A172 (cell line): ENCODE data around the gene TDRD5. TPM values are rescaled to one million over a fixed set of nuclear protein-coding genes. Genes with fewer than 3 reads are reported as not detected.
"Not testable (repeated sequence)": the region's sequence is repeated elsewhere in the genome, so short reads cannot be mapped to it uniquely, and the experiment has no call there.

Experiments
- DNase-seq: peaks from one replicate; pipeline ENCODE4 v3.0.0-alpha.2; 2015; ENCODE audit warnings: low spot score
- total RNA-seq: library from RNA; depleted of rRNA; stranded (reverse); fragments of >200 nt; shearing (Covaris generic); gene quantifications from 2 replicates; pipeline ENCODE4 v1.2.3, GENCODE V29; 2014

The TDRD5 gene
- total RNA-seq, 1 experiment from 2014 or later = not detected

DNA sequence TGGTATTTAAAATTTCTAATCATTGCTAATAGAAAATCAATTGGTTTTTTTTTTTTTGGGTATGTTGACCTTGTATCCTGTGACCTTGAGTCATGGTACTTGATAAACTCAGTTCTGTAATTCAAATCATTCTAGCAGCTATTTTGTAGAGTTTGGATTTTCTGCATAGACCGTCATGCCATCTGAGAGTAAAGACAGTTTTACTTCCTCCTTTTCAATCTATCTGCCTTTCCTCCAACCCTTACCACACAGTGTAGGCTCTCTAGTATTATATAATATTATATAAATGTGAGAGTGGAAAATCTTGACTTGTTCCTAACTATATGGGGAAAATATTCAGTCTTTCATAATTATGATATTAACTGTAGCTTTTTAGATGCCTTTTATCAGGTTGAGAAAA lies 7.0 kb downstream of the TDRD5 start:
- DNase-seq = no peak

- DNase-seq = peak; percentile 47
Observed at GRCh38 chr1:179599623-179600249, 8.1 kb downstream of the TDRD5 start.

DNA sequence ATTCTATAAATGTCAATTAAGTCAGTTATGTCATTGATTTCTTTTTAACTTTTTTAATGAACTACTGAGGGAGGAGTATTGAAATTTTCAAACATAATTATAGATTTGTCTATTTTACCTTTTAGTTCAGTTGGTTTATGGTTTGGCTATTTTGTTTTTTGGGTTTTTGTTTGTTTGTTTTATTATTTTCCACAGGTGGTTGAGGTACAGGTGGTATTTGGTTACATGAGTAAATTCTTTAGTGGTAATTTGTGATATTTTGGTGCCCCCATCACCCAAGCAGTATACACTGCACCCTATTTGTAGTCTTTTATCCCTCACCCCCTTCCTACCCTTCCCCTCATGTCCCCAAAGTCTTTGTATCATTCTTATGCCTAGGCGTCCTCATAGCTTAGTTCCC lies 9.5 kb downstream of the TDRD5 start:
- DNase-seq = no peak

GRCh38 chr1:179612361-179612760 lies 20.7 kb downstream of the TDRD5 start:
- no peak for DNase-seq

DNA sequence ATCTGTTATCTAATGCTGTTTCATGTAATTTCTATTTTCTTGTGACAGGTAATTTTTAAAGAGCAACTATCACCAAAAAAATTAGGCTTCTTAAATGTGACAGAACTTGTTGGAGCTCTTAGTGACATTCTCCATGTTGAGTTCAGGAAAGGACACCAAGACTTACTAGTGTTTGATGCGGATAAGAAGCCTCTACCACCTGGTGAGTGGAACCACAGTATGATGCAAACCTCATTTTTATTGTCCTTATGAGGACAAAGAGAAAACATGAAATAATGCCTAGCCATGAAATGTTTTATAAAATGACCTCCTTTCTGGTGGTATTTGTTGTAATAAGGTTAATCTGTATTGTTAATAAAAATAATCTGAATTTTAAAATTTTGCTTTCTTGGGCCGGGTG lies 39.1 kb downstream of the TDRD5 start:
- no peak for DNase-seq

- no peak for DNase-seq
Observed at GRCh38 chr1:179632868-179633267, 41.2 kb downstream of the TDRD5 start.

GRCh38 chr1:179637211-179637860 lies 45.7 kb downstream of the TDRD5 start:
- no peak for DNase-seq

DNA sequence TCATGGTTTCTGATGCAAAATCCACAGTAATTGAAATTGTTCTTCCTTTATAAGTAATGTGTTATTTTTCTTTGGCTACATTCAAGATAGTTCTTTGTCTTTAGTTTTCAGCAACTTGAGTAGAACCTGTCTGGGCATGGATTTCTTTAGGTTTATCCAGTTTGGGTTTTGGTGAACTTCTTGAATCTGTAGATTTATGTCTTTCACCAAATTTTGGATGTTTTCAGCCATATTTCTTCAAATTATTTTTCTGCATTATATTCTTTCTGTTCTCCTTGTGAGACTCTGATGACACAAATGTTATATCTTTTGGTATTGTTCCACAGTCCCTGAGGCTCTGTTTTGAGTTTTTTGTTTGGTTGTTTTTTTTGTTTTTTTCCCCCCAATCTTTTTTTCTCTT lies 69.4 kb downstream of the TDRD5 start:
- no peak for DNase-seq

GRCh38 chr1:179663810-179664209 lies 72.2 kb downstream of the TDRD5 start:
- DNase-seq = no peak

- no peak for DNase-seq
Observed at GRCh38 chr1:179677882-179678281, 86.2 kb downstream of the TDRD5 start.

- not testable (repeated sequence) for DNase-seq
Observed at GRCh38 chr1:179694530-179694929, 102.9 kb downstream of the TDRD5 start.

DNA sequence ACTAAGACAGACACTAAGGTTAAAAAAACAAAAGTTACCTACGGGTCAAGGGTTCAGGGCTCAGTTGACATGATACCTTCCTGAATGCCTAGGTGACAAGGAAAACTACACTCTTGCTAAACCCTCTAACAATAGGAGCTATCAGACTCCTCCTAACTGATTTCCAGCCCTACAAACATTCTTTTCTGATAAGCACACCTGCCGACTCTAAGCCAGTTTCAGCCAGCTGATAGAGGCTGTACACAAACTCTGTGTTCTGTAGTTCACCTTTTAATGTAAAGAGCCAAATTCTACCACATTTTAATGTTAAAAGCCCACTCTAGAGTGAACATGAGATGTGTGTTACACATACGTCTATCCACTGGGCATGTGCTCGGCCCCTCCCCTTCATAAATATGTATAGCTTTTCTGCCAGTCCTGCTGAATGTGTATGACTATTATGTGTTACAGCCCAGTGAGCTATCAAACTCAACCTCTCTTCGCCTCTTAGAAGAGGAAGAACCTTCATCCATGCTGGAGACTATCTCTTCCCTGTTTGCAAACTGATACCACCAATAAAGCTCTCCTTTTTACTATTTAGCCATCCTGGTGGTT lies 111.4 kb downstream of the TDRD5 start:
- no peak for DNase-seq

DNA sequence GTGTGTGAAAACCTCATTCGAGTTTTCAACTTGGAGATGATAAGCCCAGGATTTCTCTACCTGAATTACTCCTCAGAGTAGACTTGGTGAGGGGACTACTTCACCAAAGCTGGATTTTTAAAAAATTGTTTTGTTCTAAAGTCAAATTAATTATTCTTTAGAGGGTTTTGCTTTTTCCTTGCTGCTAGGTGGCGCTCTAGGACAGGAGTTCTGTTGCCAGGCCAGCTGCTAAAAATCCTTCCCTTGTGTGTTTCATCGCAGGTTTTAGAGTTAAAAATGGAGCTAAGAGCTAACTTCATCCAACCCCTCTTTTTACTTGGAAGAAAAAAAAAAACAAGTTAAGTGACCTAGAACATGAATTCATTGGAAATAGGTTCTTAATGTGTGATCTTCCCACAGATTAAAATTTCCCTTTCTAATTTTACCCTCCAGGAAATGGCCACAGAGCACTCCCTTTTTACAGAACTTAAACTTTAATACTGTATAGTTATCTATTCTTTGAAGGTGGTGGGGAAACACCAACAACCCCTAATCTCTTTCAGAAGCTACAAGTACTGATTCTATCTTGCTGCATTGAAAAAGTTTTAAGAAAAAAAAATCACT lies 114.8 kb downstream of the TDRD5 start:
- peak; percentile 49 for DNase-seq

- DNase-seq = no peak
Observed at GRCh38 chr1:179707406-179707805, 115.8 kb downstream of the TDRD5 start.

GRCh38 chr1:179708434-179709195 lies 117.0 kb downstream of the TDRD5 start:
- DNase-seq = no peak

DNA sequence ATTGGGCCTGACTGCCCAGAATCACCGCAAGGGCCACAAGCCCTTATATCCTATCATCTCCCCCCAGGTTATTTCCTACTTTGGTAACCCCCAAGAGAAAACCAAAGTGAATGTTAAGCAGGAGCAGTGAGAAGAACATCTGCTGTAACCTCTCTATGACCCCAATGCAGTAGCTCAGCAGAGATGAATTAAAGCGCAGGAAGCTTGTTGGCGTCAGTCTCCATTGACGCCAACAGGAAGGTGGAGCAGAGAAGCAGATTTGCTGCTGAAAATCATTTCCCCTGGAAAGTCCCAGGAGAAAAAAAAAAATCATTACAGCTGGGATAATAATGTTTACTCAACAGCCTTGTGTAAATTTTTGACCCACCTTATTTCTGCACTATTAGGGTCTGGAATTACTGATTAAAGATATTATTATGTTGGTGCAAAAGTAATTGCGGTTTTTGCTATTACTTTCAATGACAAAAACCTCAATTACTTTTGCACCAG lies 118.3 kb downstream of the TDRD5 start:
- DNase-seq = peak; percentile 53

DNA sequence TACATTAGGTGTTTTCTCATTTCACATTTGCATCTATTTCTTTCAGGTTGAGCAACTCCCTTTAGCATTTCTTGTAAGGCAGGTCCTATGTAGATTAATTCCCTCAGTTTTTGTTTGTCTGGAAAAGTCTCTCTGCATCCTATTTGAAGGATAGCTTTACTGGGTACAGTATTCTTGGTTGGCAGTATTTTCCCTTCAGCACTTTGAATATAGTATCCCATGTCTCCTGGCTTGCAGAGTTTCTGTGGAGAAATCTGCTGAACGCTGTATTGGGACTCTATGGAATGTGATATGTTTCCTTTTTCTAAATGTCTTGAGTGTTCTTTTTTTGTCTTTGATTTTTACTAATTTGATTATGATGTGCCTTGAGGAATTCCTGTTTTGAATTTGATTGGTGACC lies 122.5 kb downstream of the TDRD5 start:
- DNase-seq = no peak

DNA sequence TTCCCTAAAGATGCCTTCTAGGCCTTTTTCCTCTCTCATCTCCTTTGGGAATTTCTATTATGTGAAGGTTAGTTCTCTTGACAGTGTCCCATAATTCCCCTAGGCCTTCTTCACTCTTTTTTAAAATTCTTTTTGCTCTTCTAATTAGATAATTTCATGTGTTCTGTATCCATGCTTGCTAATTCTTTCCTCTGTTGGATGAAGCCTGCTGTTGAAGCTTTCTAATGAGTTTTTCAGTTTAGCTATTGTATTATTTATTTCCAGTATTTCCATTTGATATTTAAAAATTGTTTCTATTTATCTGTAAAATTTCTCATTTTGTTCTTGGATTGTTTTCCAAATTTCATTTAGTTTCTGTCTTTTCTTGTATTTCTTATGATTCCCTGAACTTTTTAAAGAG lies 123.0 kb downstream of the TDRD5 start:
- DNase-seq = no peak

GRCh38 chr1:179719272-179719671 lies 127.6 kb downstream of the TDRD5 start:
- no peak for DNase-seq

DNA sequence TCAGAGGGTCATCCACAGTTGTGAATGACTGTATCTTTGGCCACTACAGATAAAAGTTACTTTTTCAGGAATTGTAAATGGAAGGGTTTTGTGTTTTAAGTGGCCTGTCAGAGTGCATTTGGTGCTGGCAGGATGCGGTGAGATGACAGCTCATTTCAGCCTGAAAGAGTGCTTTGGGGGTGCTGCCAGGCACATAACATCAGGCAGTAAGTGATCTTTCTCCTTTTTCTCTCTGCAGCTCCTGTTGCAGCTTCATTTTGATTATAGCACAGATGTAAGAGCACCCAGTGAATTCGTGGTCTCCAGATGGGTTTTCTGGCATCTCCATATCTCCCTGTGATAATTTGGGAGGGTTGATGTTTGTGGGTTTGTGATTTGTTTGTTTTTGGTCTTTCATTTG lies 136.6 kb downstream of the TDRD5 start:
- peak; percentile 80 for DNase-seq

DNA sequence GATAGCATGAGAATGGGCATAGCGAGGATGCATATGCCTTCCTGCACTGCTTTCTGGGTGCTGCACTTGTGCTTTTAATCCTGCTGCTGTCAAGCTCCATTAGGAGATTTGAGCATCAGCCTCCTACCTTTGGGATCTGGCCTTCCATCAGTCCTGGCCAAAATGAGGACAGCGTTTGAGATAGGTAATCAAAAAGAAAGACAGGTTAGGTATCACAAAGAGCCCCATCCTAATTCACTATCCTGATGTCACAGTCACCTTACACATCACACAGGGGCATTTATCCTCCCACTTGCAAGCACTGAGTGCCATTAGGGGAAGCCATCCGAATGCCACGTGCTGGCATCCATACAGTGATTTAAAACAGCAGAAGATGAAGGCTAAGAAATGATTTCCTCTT lies 138.2 kb downstream of the TDRD5 start:
- DNase-seq = no peak

DNA sequence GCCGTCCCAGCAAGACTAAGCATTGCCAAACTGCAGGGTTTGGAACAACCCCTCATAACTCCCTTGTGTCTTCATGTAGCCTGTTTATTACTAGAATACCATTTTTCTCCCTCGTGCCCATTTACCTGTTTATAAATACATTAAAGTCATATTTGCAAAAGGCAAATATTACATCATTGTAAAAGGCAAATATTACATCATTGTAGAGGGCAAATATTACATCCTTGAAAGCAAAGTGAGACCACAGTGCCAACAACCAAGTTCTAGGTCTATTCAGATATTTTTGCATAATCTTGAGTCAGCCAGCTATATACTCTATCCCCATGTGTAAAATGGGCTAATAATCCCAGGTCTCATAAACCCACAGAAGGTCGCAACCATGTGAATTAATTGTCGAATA lies 140.0 kb downstream of the TDRD5 start:
- no peak for DNase-seq
